HCT116 (cell line): ENCODE measurements around the gene GPR34. TPM values are rescaled to one million over a fixed set of nuclear protein-coding genes. Genes with fewer than 3 reads are reported as not detected.

Experiments
- ATAC-seq: fragments of 200-7000 bp; cut with Tn5 transposase; 2 replicates; pipeline ENCODE4 v1.9.1; 2020; ENCODE audit warnings: mild to moderate bottlenecking, moderate library complexity
- BruUV-seq: library from RNA; stranded (reverse); fragments of 400-500 nt; replicated peaks from 2 replicates; lab custom pipeline; 2021; lab: Mats Ljungman, UMichigan
- CTCF ChIA-PET: fragments of 300-600 bp; sonication (Branson Sonifier 250); formaldehyde crosslinking; loops from one replicate; lab custom pipeline; 2021; ENCODE audit warnings: antibody characterized with exemption; lab: Charles Lee
- POLR2A ChIA-PET: fragments of 300-600, 350-600 bp; sonication (Branson Sonifier 250); formaldehyde crosslinking; loops from one replicate; lab custom pipeline; 2021; ENCODE audit warnings: antibody characterized with exemption; lab: Charles Lee
- RAD21 ChIA-PET, 2 experiments: fragments of 300-600 bp; sonication (Branson Sonifier 250); formaldehyde crosslinking; loops; one replicate each; lab custom pipeline; 2023; ENCODE audit warnings: low total read pairs in 2 of 2; ENCODE audit not compliant: uncharacterized antibody in 2 of 2, unreplicated experiment in 2 of 2, low non-redundant PET in 1 of 2; lab: Charles Lee
- DNase-seq: peaks from one replicate; pipeline ENCODE4 v3.0.0-alpha.2; 2010; ENCODE audit warnings: low read depth, low spot score
- H2AFZ ChIP-seq: fragments of 200-600 bp; shearing (Covaris generic), sonication (generic); 2 replicates; pipeline ENCODE4 v1.6.1; 2017; ENCODE audit warnings: low read depth, mixed run types, mixed read lengths, antibody characterized with exemption, low read length; ENCODE audit not compliant: poor library complexity, severe bottlenecking
- H3K27ac ChIP-seq: 2 replicates; pipeline ENCODE4 v1.5.1; 2012; ENCODE audit warnings: low read depth, low read length
- H3K27me3 ChIP-seq: fragments of 200-600 bp; sonication (generic); 2 replicates; pipeline ENCODE4 v1.6.1; 2016; ENCODE audit warnings: mixed run types, low read length, mixed read lengths; ENCODE audit not compliant: insufficient read depth
- H3K36me3 ChIP-seq, 2 experiments: fragments of 200-500 bp in 1 of 2; fragments of 200-600 bp in 1 of 2; sonication (Bioruptor generic) in 1 of 2; sonication (generic) in 1 of 2; 2 replicates each; pipeline versions ENCODE4 v1.5.1 to v1.6.1; 2014 to 2016; ENCODE audit warnings: low read length in 2 of 2, inconsistent platforms in 1 of 2, mixed read lengths in 1 of 2, mixed run types in 1 of 2; ENCODE audit not compliant: insufficient read depth in 2 of 2, control insufficient read depth in 1 of 2
- H3K4me1 ChIP-seq, 2 experiments: fragments of 200-600 bp in 1 of 2; sonication (generic) in 1 of 2; 2 replicates each; pipeline versions ENCODE4 v1.5.1 to v1.6.1; 2012 to 2017; ENCODE audit warnings: low read length in 2 of 2, inconsistent platforms in 1 of 2, mild to moderate bottlenecking in 1 of 2, mixed read lengths in 1 of 2, mixed run types in 1 of 2, moderate library complexity in 1 of 2; ENCODE audit not compliant: insufficient read depth in 2 of 2, control insufficient read depth in 1 of 2
- H3K4me2 ChIP-seq: fragments of 200-600 bp; sonication (generic); 2 replicates; pipeline ENCODE4 v1.6.1; 2017; ENCODE audit warnings: mixed run types, low read length, mixed read lengths
- H3K4me3 ChIP-seq, 2 experiments: fragments of 200-600 bp in 1 of 2; sonication (generic) in 1 of 2; replicated peaks in 1 of 2; 2 replicates each; pipeline ENCODE4 v1.5.1; 2011 to 2016; ENCODE audit warnings: low read length in 2 of 2, control low read depth in 1 of 2, low read depth in 1 of 2, mild to moderate bottlenecking in 1 of 2, mixed read lengths in 1 of 2, mixed run types in 1 of 2
- H3K79me2 ChIP-seq: fragments of 200-600 bp; sonication (generic); 2 replicates; pipeline ENCODE4 v1.6.1; 2017; ENCODE audit warnings: mild to moderate bottlenecking, mixed run types, low read length, moderate library complexity, mixed read lengths; ENCODE audit not compliant: insufficient read depth
- H3K9ac ChIP-seq: fragments of 200-600 bp; sonication (generic); 2 replicates; pipeline ENCODE4 v1.6.1; 2016; ENCODE audit warnings: low read length, mixed read lengths
- H3K9me2 ChIP-seq: fragments of 200-600 bp; sonication (generic), shearing (Covaris generic); 2 replicates; pipeline ENCODE4 v1.6.1; 2017; ENCODE audit warnings: mixed run types, mild to moderate bottlenecking, moderate library complexity; ENCODE audit not compliant: insufficient read depth
- H3K9me3 ChIP-seq, 2 experiments: fragments of 200-500 bp in 1 of 2; fragments of 200-600 bp in 1 of 2; sonication (Bioruptor generic) in 1 of 2; sonication (generic) in 1 of 2; 2 replicates each; pipeline ENCODE4 v1.6.1; 2014 to 2017; ENCODE audit warnings: low read length in 2 of 2, mixed read lengths in 2 of 2, inconsistent platforms in 1 of 2, low read depth in 1 of 2, mild to moderate bottlenecking in 1 of 2, mixed run types in 1 of 2, moderate library complexity in 1 of 2; ENCODE audit not compliant: control insufficient read depth in 1 of 2, insufficient read depth in 1 of 2
- H4K20me1 ChIP-seq: fragments of 200-600 bp; sonication (generic), shearing (Covaris generic); 2 replicates; pipeline ENCODE4 v1.6.1; 2017; ENCODE audit warnings: mixed run types, mild to moderate bottlenecking, moderate library complexity; ENCODE audit not compliant: insufficient read depth
- EGR1 ChIP-seq: IDR thresholded peaks from 2 replicates; pipeline ENCODE4 v1.6.1; 2012; ENCODE audit warnings: low read depth
- ELF1 ChIP-seq: IDR thresholded peaks from 2 replicates; pipeline ENCODE4 v1.6.1; 2012; ENCODE audit warnings: low read depth, borderline replicate concordance
- EZH2 ChIP-seq: fragments of 200-600 bp; sonication (generic); IDR thresholded peaks from 2 replicates; pipeline ENCODE4 v1.6.1; 2017; ENCODE audit warnings: antibody characterized with exemption, mixed run types
- FOSL1 ChIP-seq: IDR thresholded peaks from 2 replicates; pipeline ENCODE4 v1.6.1; 2012; ENCODE audit warnings: low read depth
- POLR2A ChIP-seq: IDR thresholded peaks from 2 replicates; pipeline ENCODE4 v1.7.0; 2011; ENCODE audit warnings: borderline replicate concordance; ENCODE audit not compliant: insufficient read depth, insufficient read length; ENCODE audit errors: extremely low read depth
- POLR2AphosphoS5 ChIP-seq: IDR thresholded peaks from 2 replicates; pipeline ENCODE4 v1.6.1; 2011; ENCODE audit warnings: mild to moderate bottlenecking, low read depth, low read length, moderate library complexity
- RAD21 ChIP-seq: IDR thresholded peaks from 2 replicates; pipeline ENCODE4 v1.6.1; 2012; ENCODE audit warnings: low read depth, mild to moderate bottlenecking
- REST ChIP-seq: IDR thresholded peaks from 2 replicates; pipeline ENCODE4 v1.6.1; 2012; ENCODE audit warnings: low read depth
- TCF7L2 ChIP-seq: IDR thresholded peaks from 2 replicates; pipeline ENCODE4 v1.7.0; 2011; ENCODE audit warnings: borderline replicate concordance, inconsistent platforms; ENCODE audit not compliant: insufficient read depth, insufficient read length; ENCODE audit errors: extremely low read depth
- ZNF274 ChIP-seq: fragments of 200-500 bp; sonication (Bioruptor generic); IDR thresholded peaks from 2 replicates; pipeline ENCODE4 v1.6.1; 2014; ENCODE audit warnings: mild to moderate bottlenecking, low read depth, low read length, inconsistent platforms
- intact Hi-C: fragments of 100-400 bp; cut with micrococcal nuclease; formaldehyde crosslinking; loops from 2 replicates; pipeline ENCODE4 v1.10.0; 2022
- total RNA-seq: library from RNA; stranded (reverse); gene quantifications from one replicate; pipeline ENCODE4 v1.2.1, GENCODE V29; 2021; ENCODE audit not compliant: unreplicated experiment
- TF ChIP-seq, protein P1 (sequence below): IDR thresholded peaks from 2 replicates; pipeline ENCODE4 v1.6.1; 2012

GPR34 gene
- total RNA-seq, 1 experiment from 2014 or later, result not detected

GRCh38 chrX:41664908-41665307 is 23.9 kb upstream of the GPR34 start:
- no peaks in the 10 kb centered on the region for H3K9me2 ChIP-seq
- CTCF ChIA-PET, result no interaction called here
- H3K4me2 ChIP-seq, result no peak overlapping the region

GRCh38 chrX:41665686-41666085 is 23.1 kb upstream of the GPR34 start:
- Histone ChIP-seq H3K4me1 (no peaks in the 10 kb centered on the region), H3K36me3 (no peaks in the 10 kb centered on the region), H3K79me2 (no peaks in the 10 kb centered on the region), H3K9me3 (no peaks in the 10 kb centered on the region), H4K20me1 (no peaks in the 10 kb centered on the region), H3K9ac (no peak overlapping the region), H3K4me2 (no peak overlapping the region), H3K4me3 (no peak overlapping the region), H2AFZ (no peak overlapping the region), H3K27me3 (no peaks in the 10 kb centered on the region), H3K9me2 (no peaks in the 10 kb centered on the region), H3K27ac (no peak overlapping the region)
- TF ChIP-seq ZNF274, result no peak
- TF ChIP-seq TCF7L2, result no peak
- TF ChIP-seq, protein P1, sequence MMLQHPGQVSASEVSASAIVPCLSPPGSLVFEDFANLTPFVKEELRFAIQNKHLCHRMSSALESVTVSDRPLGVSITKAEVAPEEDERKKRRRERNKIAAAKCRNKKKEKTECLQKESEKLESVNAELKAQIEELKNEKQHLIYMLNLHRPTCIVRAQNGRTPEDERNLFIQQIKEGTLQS, result no peak
- no peak for TF ChIP-seq FOSL1
- TF ChIP-seq REST, result no peak
- ChIA-PET CTCF (no interaction called here), RAD21 (no interaction called here), POLR2A (no interaction called here)
- ATAC-seq (no peak), DNase-seq (no peak)
- no TSS peak for BruUV-seq
- intact Hi-C loops, result no loop called here

More at GRCh38 chrX:41664908-41665307, 23.9 kb upstream of the GPR34 start:
- H4K20me1 ChIP-seq, result no peaks in the 10 kb centered on the region
- intact Hi-C loops, result no loop called here
- H3K27ac ChIP-seq, result no peak overlapping the region
- H3K27me3 ChIP-seq, result no peaks in the 10 kb centered on the region
- ATAC-seq, result no peak
- no peaks in the 10 kb centered on the region for H3K4me1 ChIP-seq
- H3K9me3 ChIP-seq, result no peaks in the 10 kb centered on the region
- H3K79me2 ChIP-seq, result no peaks in the 10 kb centered on the region
- H3K4me3 ChIP-seq, result no peak overlapping the region
- H2AFZ ChIP-seq, result no peak overlapping the region
- no peak for DNase-seq
- BruUV-seq, result no TSS peak
- RAD21 ChIA-PET, result no interaction called here
- H3K36me3 ChIP-seq, result no peaks in the 10 kb centered on the region
- H3K9ac ChIP-seq, result no peak overlapping the region
- POLR2A ChIA-PET, result no interaction called here
- TF ChIP-seq ELF1 (no peak), POLR2AphosphoS5 (no peak), EZH2 (no peak), RAD21 (no peak), EGR1 (no peak), POLR2A (no peak)
- TF ChIP-seq, all 23 proteins: peak for 0
